GM23338 (cell line): ENCODE results near the gene TRHDE. TPM values are rescaled to one million over a fixed set of nuclear protein-coding genes. Genes with fewer than 3 reads are reported as not detected.

Experiments
- ATAC-seq: fragments of 200-7000 bp; cut with Tn5 transposase; 3 replicates; pipeline ENCODE4 v1.9.1; 2020
- DNase-seq: peaks from one replicate; pipeline ENCODE4 v3.0.0-alpha.2; 2015; ENCODE audit warnings: low spot score
- H2AFZ ChIP-seq: fragments of 200-600 bp; sonication (generic); 2 replicates; pipeline ENCODE4 v1.8.0; 2016; ENCODE audit warnings: antibody characterized with exemption, mild to moderate bottlenecking, moderate library complexity
- H3F3A ChIP-seq: fragments of 200-600 bp; sonication (generic); replicated peaks from 2 replicates; pipeline ENCODE4 v1.8.0; 2017; ENCODE audit warnings: antibody characterized with exemption, mixed run types, low read depth
- H3K27ac ChIP-seq: fragments of 200-600 bp; sonication (generic); 2 replicates; pipeline ENCODE4 v1.6.1; 2016; ENCODE audit warnings: low read depth
- H3K27me3 ChIP-seq: fragments of 200-600 bp; sonication (generic); 2 replicates; pipeline ENCODE4 v1.8.0; 2016; ENCODE audit warnings: mild to moderate bottlenecking, mixed run types, moderate library complexity; ENCODE audit not compliant: insufficient read depth
- H3K36me3 ChIP-seq: fragments of 200-600 bp; sonication (generic); 2 replicates; pipeline ENCODE4 v1.8.0; 2016; ENCODE audit warnings: mild to moderate bottlenecking; ENCODE audit not compliant: insufficient read depth
- H3K4me1 ChIP-seq: fragments of 200-600 bp; sonication (generic); 2 replicates; pipeline ENCODE4 v1.8.0; 2016; ENCODE audit warnings: mild to moderate bottlenecking, moderate library complexity; ENCODE audit not compliant: insufficient read depth
- H3K4me2 ChIP-seq: fragments of 200-600 bp; sonication (generic); 2 replicates; pipeline ENCODE4 v1.7.1; 2017; ENCODE audit warnings: mixed run types
- H3K4me3 ChIP-seq: fragments of 200-600 bp; sonication (generic); 2 replicates; pipeline ENCODE4 v1.6.1; 2016; ENCODE audit warnings: mixed run types
- H3K79me2 ChIP-seq: fragments of 200-600 bp; sonication (generic); replicated peaks from 2 replicates; pipeline ENCODE4 v1.8.0; 2017; ENCODE audit warnings: mild to moderate bottlenecking; ENCODE audit not compliant: insufficient read depth
- H3K9me2 ChIP-seq: fragments of 200-600 bp; sonication (generic); 2 replicates; pipeline ENCODE4 v1.8.0; 2017; ENCODE audit not compliant: insufficient read depth
- H4K20me1 ChIP-seq: fragments of 200-600 bp; sonication (generic); replicated peaks from 2 replicates; pipeline ENCODE4 v1.8.0; 2017; ENCODE audit warnings: mild to moderate bottlenecking; ENCODE audit not compliant: insufficient read depth
- H3K27ac Mint-ChIP-seq: 2 replicates; pipeline ENCODE4 v1.8.0; 2020; ENCODE audit warnings: inconsistent platforms, mild to moderate bottlenecking, moderate library complexity, mixed read lengths
- H3K27me3 Mint-ChIP-seq: 3 replicates; pipeline ENCODE4 v1.8.0; 2022; ENCODE audit warnings: low read depth, mild to moderate bottlenecking, moderate library complexity, mixed read lengths, inconsistent platforms; ENCODE audit not compliant: insufficient read depth, poor library complexity
- H3K36me3 Mint-ChIP-seq: 3 replicates; pipeline ENCODE4 v1.8.0; 2021; ENCODE audit warnings: low read depth, mild to moderate bottlenecking, inconsistent platforms, moderate library complexity, mixed read lengths
- H3K4me1 Mint-ChIP-seq: 3 replicates; pipeline ENCODE4 v1.8.0; 2020; ENCODE audit warnings: mild to moderate bottlenecking, inconsistent platforms, mixed read lengths
- H3K4me3 Mint-ChIP-seq: 3 replicates; pipeline ENCODE4 v1.8.0; 2021; ENCODE audit warnings: moderate library complexity, mild to moderate bottlenecking, inconsistent platforms, mixed read lengths
- H3K9me3 Mint-ChIP-seq: 3 replicates; pipeline ENCODE4 v1.8.0; 2020; ENCODE audit warnings: moderate library complexity, mild to moderate bottlenecking, inconsistent platforms, mixed read lengths
- CREB1 ChIP-seq: fragments of 250-450 bp; sonication (Bioruptor Pico); IDR thresholded peaks from 2 replicates; pipeline ENCODE4 v1.5.0; 2020; ENCODE audit warnings: low read depth, mild to moderate bottlenecking, moderate library complexity
- CTCF ChIP-seq, 2 experiments: fragments of 200-600 bp in 1 of 2; sonication (generic) in 1 of 2; conservative IDR thresholded peaks; 2 replicates each; pipeline versions ENCODE4 v1.5.1 to v1.6.1; 2016 to 2017; ENCODE audit warnings: antibody characterized with exemption in 2 of 2, low read depth in 2 of 2, mild to moderate bottlenecking in 2 of 2, moderate library complexity in 1 of 2
- ETS1 ChIP-seq: IDR thresholded peaks from 2 replicates; pipeline ENCODE4 v1.6.1; 2016; ENCODE audit warnings: antibody characterized with exemption
- EZH2 ChIP-seq: fragments of 200-600 bp; sonication (generic); IDR thresholded peaks from one replicate; pipeline ENCODE4 v1.8.0; 2017; ENCODE audit warnings: antibody characterized with exemption, mild to moderate bottlenecking, low read depth; ENCODE audit not compliant: unreplicated experiment
- EZH2phosphoT487 ChIP-seq: fragments of 200-600 bp; sonication (generic); IDR thresholded peaks from one replicate; pipeline ENCODE4 v1.8.1; 2018; ENCODE audit warnings: antibody characterized with exemption; ENCODE audit not compliant: unreplicated experiment
- JUNB ChIP-seq: IDR thresholded peaks from one replicate; pipeline ENCODE4 v1.6.1; 2016; ENCODE audit warnings: antibody characterized with exemption; ENCODE audit not compliant: unreplicated experiment
- NANOG ChIP-seq: IDR thresholded peaks from 2 replicates; pipeline ENCODE4 v1.6.1; 2016; ENCODE audit warnings: antibody characterized with exemption, borderline replicate concordance
- POLR2AphosphoS5 ChIP-seq: IDR thresholded peaks from 2 replicates; pipeline ENCODE4 v1.6.1; 2016; ENCODE audit warnings: antibody characterized with exemption, low read depth
- REST ChIP-seq: IDR thresholded peaks from one replicate; pipeline ENCODE4 v1.6.1; 2018; ENCODE audit warnings: antibody characterized with exemption; ENCODE audit not compliant: unreplicated experiment
- STAT1 ChIP-seq: IDR thresholded peaks from one replicate; pipeline ENCODE4 v1.6.1; 2016; ENCODE audit warnings: antibody characterized with exemption; ENCODE audit not compliant: unreplicated experiment
- ZNF114 ChIP-seq: fragments of 250-450 bp; sonication (Bioruptor Pico); IDR thresholded peaks from 2 replicates; pipeline ENCODE4 v1.5.0; 2020; ENCODE audit warnings: mild to moderate bottlenecking, moderate library complexity
- ZNF331 ChIP-seq: fragments of 250-450 bp; sonication (Bioruptor Pico); IDR thresholded peaks from 2 replicates; pipeline ENCODE4 v1.5.0; 2020; ENCODE audit warnings: low read depth, mild to moderate bottlenecking, moderate library complexity
- ZNF462 ChIP-seq: fragments of 250-450 bp; sonication (Bioruptor Pico); IDR thresholded peaks from 2 replicates; pipeline ENCODE4 v1.5.0; 2020; ENCODE audit warnings: mild to moderate bottlenecking, moderate library complexity
- polyA plus RNA-seq: library from polyadenylated mRNA; unstranded; fragments of >200 nt; fragmentation: Nextera tagmentation; extraction: Ambion mirVana; gene quantifications from 2 replicates; pipeline ENCODE4 v1.2.1, GENCODE V29; 2016
- total RNA-seq: library from RNA; depleted of rRNA; stranded (reverse); fragments of >200 nt; shearing (Covaris generic); gene quantifications from 2 replicates; pipeline ENCODE4 v1.2.3, GENCODE V29; 2014

TRHDE gene
- total and polyA plus RNA-seq, 2 experiments from 2014 or later = 1.3 to 7.7 TPM

GRCh38 chr12:72453550-72453949 lies 181.4 kb downstream of the TRHDE start:
- H3F3A ChIP-seq = no peaks in the 10 kb centered on the region
- no peaks in the 10 kb centered on the region for H3K79me2 ChIP-seq
- no peak overlapping the region for H3K4me2 ChIP-seq
- H3K9me2 ChIP-seq = no peaks in the 10 kb centered on the region
- Mint-ChIP-seq H3K9me3 (peaks cover 25% of the 10 kb centered on the region), H3K36me3 (peaks cover 29% of the 10 kb centered on the region), H3K27ac (no peak overlapping the region), H3K4me1 (peaks cover 7% of the 10 kb centered on the region; the same call in 2 of the 3 replicates), H3K4me3 (no peak overlapping the region), H3K27me3 (peaks cover 3% of the 10 kb centered on the region)
- H3K36me3 ChIP-seq = peaks cover 14% of the 10 kb centered on the region
- TF ChIP-seq JUNB = no peak
- no peak for TF ChIP-seq ZNF462
- no peak for TF ChIP-seq ETS1
- no peak for TF ChIP-seq STAT1
- no peak for TF ChIP-seq EZH2
- no peak for TF ChIP-seq POLR2AphosphoS5
- no peak for TF ChIP-seq ZNF114 (CRISPR knock-in tag)
- TF ChIP-seq NANOG = no peak
- TF ChIP-seq ZNF331 (CRISPR knock-in tag) = no peak
- no peak for TF ChIP-seq CREB1 (CRISPR knock-in tag)
- no peak for TF ChIP-seq EZH2phosphoT487
- no peak for TF ChIP-seq CTCF (conservative IDR thresholded peaks at IDR 0.05; ENCODE audit: low read depth in 2 of 2)
- TF ChIP-seq REST = no peak
- DNase-seq = no peak
- no peaks in the 10 kb centered on the region for H4K20me1 ChIP-seq
- H3K27ac ChIP-seq = no peak overlapping the region
- ATAC-seq = no peak
- peaks cover 8% of the 10 kb centered on the region; the same call in 1 of the 2 replicates for H3K4me1 ChIP-seq
- H3K27me3 ChIP-seq = no peaks in the 10 kb centered on the region
- H2AFZ ChIP-seq = no peak overlapping the region
- no peak overlapping the region for H3K4me3 ChIP-seq
